Esophagus muscularis mucosa (tissue), 4 donors: Measurements from ENCODE around the gene TCAP. TPM values are rescaled to one million over a fixed set of nuclear protein-coding genes. Genes with fewer than 3 reads are reported as not detected.
A peak's percentile ranks its signal among the peaks of the same experiment; 100 is the strongest.

Experiments
- DNase-seq: peaks from one replicate; pipeline ENCODE4 v3.0.0-alpha.2; 2017; ENCODE audit errors: extremely low spot score
- H3K27ac ChIP-seq, 4 donors: fragments of 200-600 bp; sonication (generic); replicated peaks in 1 of 4; 1 replicate in 3 of 4; 2 replicates in 1 of 4; pipeline ENCODE4 v1.5.1; 2016 to 2019; ENCODE audit warnings: mild to moderate bottlenecking in 1 of 4
- H3K27me3 ChIP-seq, 4 donors: fragments of 200-600 bp; sonication (generic); one replicate each; pipeline versions ENCODE4 v1.5.1 to v1.6.0; 2016 to 2019
- H3K36me3 ChIP-seq, 4 donors: fragments of 200-600 bp; sonication (generic); one replicate each; pipeline ENCODE4 v1.5.1; 2016 to 2019
- H3K4me1 ChIP-seq, 4 donors: fragments of 200-600 bp; sonication (generic); one replicate each; pipeline ENCODE4 v1.5.1; 2016 to 2019
- H3K4me3 ChIP-seq, 4 donors: fragments of 200-600 bp; sonication (generic); 1 replicate in 2 of 4; 2 replicates in 2 of 4; pipeline ENCODE4 v1.5.1; 2016 to 2019; ENCODE audit warnings: mild to moderate bottlenecking in 4 of 4, moderate library complexity in 1 of 4
- H3K9me3 ChIP-seq, 4 donors: fragments of 200-600 bp; sonication (generic); 1 replicate in 3 of 4; 2 replicates in 1 of 4; pipeline ENCODE4 v1.5.1; 2016 to 2019
- EP300 ChIP-seq: sonication (generic); formaldehyde crosslinking; IDR thresholded peaks from one replicate; pipeline ENCODE4 v1.6.1; 2017; ENCODE audit warnings: antibody characterized with exemption
- POLR2A ChIP-seq: fragments of 450-650 bp; IDR thresholded peaks from one replicate; pipeline ENCODE4 v1.6.1; 2017; ENCODE audit warnings: antibody characterized with exemption, moderate library complexity, mild to moderate bottlenecking, low read depth
- POLR2AphosphoS5 ChIP-seq, 2 donors: sonication (generic); formaldehyde crosslinking; IDR thresholded peaks; one replicate each; pipeline ENCODE4 v1.6.1; 2017; ENCODE audit warnings: antibody characterized with exemption in 2 of 2
- WGBS: methylation state at CpG from one replicate; pipeline ENCODE4 v1.1.5; 2018; 5-methylcytosine and 5-hydroxymethylcytosine counted together
- intact Hi-C: fragments of 100-400 bp; cut with DNase I; formaldehyde crosslinking; loops from one replicate; pipeline ENCODE4 v1.15.1; 2023
- total RNA-seq, 4 donors: library from RNA; depleted of rRNA; stranded (reverse); fragments of >200 nt; gene quantifications; one replicate each; pipeline versions ENCODE4 v1.1.0 to v1.2.1, GENCODE V29; 2016
- TF ChIP-seq, protein P1 (sequence below), 3 experiments: fragments of 200-600 bp in 2 of 3; fragments of 450-650 bp in 1 of 3; sonication (generic) in 2 of 3; IDR thresholded peaks; one replicate each; pipeline ENCODE4 v1.5.1; 2017 to 2019; ENCODE audit warnings: antibody characterized with exemption in 3 of 3, mild to moderate bottlenecking in 2 of 3, moderate library complexity in 1 of 3

The TCAP gene
- total RNA-seq, 4 donors from 2014 or later = 0.99 to 2.1 (median 1.3) TPM

- Histone ChIP-seq H3K4me3 (no peak overlapping the region), H3K36me3 (no peaks in the 10 kb centered on the region), H3K27me3 (peaks cover 0 to 54% (median 11%) of the 10 kb centered on the region in 4 donors), H3K27ac (peak overlapping the region in 1 of 4 donors; percentile 34), H3K4me1 (peaks cover 17 to 31% (median 24%) of the 10 kb centered on the region in 4 donors), H3K9me3 (no peaks in the 10 kb centered on the region)
- DNase-seq = no peak
- intact Hi-C loops = no loop called here
- 43% methylated on average over 11 of the region's 13 CpGs for WGBS
- no peak for TF ChIP-seq POLR2AphosphoS5 (IDR thresholded peaks at IDR 0.05)
- TF ChIP-seq, protein P1, sequence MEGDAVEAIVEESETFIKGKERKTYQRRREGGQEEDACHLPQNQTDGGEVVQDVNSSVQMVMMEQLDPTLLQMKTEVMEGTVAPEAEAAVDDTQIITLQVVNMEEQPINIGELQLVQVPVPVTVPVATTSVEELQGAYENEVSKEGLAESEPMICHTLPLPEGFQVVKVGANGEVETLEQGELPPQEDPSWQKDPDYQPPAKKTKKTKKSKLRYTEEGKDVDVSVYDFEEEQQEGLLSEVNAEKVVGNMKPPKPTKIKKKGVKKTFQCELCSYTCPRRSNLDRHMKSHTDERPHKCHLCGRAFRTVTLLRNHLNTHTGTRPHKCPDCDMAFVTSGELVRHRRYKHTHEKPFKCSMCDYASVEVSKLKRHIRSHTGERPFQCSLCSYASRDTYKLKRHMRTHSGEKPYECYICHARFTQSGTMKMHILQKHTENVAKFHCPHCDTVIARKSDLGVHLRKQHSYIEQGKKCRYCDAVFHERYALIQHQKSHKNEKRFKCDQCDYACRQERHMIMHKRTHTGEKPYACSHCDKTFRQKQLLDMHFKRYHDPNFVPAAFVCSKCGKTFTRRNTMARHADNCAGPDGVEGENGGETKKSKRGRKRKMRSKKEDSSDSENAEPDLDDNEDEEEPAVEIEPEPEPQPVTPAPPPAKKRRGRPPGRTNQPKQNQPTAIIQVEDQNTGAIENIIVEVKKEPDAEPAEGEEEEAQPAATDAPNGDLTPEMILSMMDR (IDR thresholded peaks at IDR 0.05) = no peak
- TF ChIP-seq EP300 = no peak
- TF ChIP-seq POLR2A = no peak
Measured at GRCh38 chr17:39632153-39632941, 32.8 kb upstream of the TCAP start.

GRCh38 chr17:39633570-39634183 lies 31.5 kb upstream of the TCAP start:
- no peak for DNase-seq
- Histone ChIP-seq H3K4me3 (no peak overlapping the region), H3K9me3 (no peaks in the 10 kb centered on the region), H3K27ac (peak overlapping the region in 1 of 4 donors; percentile 20), H3K4me1 (peaks cover 27 to 41% (median 34%) of the 10 kb centered on the region in 4 donors), H3K36me3 (no peaks in the 10 kb centered on the region), H3K27me3 (peaks cover 0 to 41% (median 5%) of the 10 kb centered on the region in 4 donors)
- WGBS = 59% methylated on average over 6 of the region's 8 CpGs
- intact Hi-C loops = no loop called here
- TF ChIP-seq POLR2AphosphoS5 (IDR thresholded peaks at IDR 0.05) (no peak), EP300 (no peak)

DNA sequence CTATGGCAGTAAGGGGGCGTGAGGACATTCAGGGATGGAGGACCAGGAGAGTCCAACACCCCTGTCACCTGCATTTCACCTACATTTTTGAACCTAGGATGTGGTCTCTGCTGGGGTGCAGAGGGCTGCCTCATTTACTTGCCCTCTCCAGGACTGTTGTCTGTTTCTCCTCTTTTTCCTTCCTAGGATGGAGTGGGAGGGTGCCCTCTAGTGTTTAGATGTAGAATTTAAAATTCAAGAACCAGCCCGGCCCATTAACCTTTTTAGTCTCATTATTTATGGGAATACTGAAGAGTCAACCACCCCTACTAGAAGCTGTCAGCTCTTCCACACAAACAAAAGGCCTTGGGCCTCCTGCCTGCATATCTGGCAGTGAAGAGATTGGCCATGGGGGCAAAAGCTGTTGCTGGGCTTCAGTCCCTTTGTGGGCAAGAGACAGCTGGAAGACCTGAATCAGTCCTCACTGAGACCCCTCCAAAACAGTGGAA lies 30.7 kb upstream of the TCAP start:
- no peak for DNase-seq
- TF ChIP-seq, protein P1 (IDR thresholded peaks at IDR 0.05) = peak; percentile 67 to 80 (median 70)
- TF ChIP-seq POLR2AphosphoS5 (IDR thresholded peaks at IDR 0.05) (no peak), EP300 (no peak)
- H3K4me1 ChIP-seq = peaks cover 35 to 49% (median 42%) of the 10 kb centered on the region in 4 donors
- H3K4me3 ChIP-seq = no peak overlapping the region
- H3K9me3 ChIP-seq = no peaks in the 10 kb centered on the region
- no peak overlapping the region for H3K27ac ChIP-seq
- peaks cover 0 to 33% (median 5%) of the 10 kb centered on the region in 4 donors for H3K27me3 ChIP-seq
- H3K36me3 ChIP-seq = no peaks in the 10 kb centered on the region
- 39% methylated on average over 2 of the region's 2 CpGs for WGBS
- intact Hi-C loops = no loop called here

GRCh38 chr17:39635614-39636176 lies 29.5 kb upstream of the TCAP start:
- TF ChIP-seq EP300 (no peak), POLR2AphosphoS5 (IDR thresholded peaks at IDR 0.05) (no peak), POLR2A (no peak)
- TF ChIP-seq, protein P1 (IDR thresholded peaks at IDR 0.05) = no peak
- H3K27ac ChIP-seq = peak overlapping the region in 1 of 4 donors; percentile 90
- no peak overlapping the region for H3K4me3 ChIP-seq
- peaks cover 48 to 61% (median 54%) of the 10 kb centered on the region in 4 donors for H3K4me1 ChIP-seq
- WGBS = 83% methylated on average over 8 of the region's 8 CpGs
- no peak for DNase-seq
- intact Hi-C loops = loop anchor here (5.0 kb wide), 2 partner anchors 92 to 117 kb away; no protein-coding TSS in a partner anchor
- H3K27me3 ChIP-seq = peaks cover 0 to 21% (median 1%) of the 10 kb centered on the region in 4 donors
- no peaks in the 10 kb centered on the region for H3K36me3 ChIP-seq
- H3K9me3 ChIP-seq = no peaks in the 10 kb centered on the region

DNA sequence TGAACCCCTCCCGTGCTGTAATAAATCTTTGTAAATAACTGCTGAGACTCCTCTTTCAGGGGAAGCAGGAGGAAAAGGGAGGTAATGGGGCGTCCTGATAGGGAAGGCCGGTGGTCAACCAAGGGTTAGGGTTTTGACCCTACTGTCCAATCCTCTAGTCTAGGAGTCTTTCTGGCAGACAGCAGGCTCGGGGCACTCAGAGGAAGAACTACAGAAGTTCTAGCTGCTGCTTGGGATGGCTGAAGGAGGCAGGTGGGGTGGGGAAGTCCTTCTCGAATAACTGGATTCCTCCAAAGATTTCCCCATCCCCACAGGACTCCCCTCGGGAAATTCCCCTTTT lies 28.6 kb upstream of the TCAP start:
- Histone ChIP-seq H3K36me3 (no peaks in the 10 kb centered on the region), H3K27ac (peak overlapping the region; percentile 83 to 90 (median 89)), H3K4me1 (peaks cover 49 to 69% (median 60%) of the 10 kb centered on the region in 4 donors), H3K27me3 (peaks cover 0 to 12% (median 0%) of the 10 kb centered on the region in 4 donors), H3K9me3 (no peaks in the 10 kb centered on the region), H3K4me3 (peak overlapping the region; percentile 78 to 95 (median 90))
- 17% methylated on average over 6 of the region's 6 CpGs for WGBS
- intact Hi-C loops = loop anchor here (5.0 kb wide), 2 partner anchors 91 to 116 kb away; no protein-coding TSS in a partner anchor
- TF ChIP-seq, protein P1 (IDR thresholded peaks at IDR 0.05) = no peak
- no peak for TF ChIP-seq POLR2A
- TF ChIP-seq EP300 = no peak
- no peak for TF ChIP-seq POLR2AphosphoS5 (IDR thresholded peaks at IDR 0.05)
- no peak for DNase-seq
